Panc1 (cell line): ENCODE data around the gene TPP1. TPM values are rescaled to one million over a fixed set of nuclear protein-coding genes. Genes with fewer than 3 reads are reported as not detected.

Source experiments
- ATAC-seq: fragments of 200-7000 bp; cut with Tn5 transposase; 2 replicates; pipeline ENCODE4 v1.9.1; 2020; ENCODE audit warnings: mild to moderate bottlenecking, moderate library complexity
- BruUV-seq: library from RNA; stranded (reverse); fragments of 400-500 nt; replicated peaks from 2 replicates; lab custom pipeline; 2021; lab: Mats Ljungman, UMichigan
- CTCF ChIA-PET: fragments of 300-600 bp; sonication (Branson Sonifier 250); formaldehyde crosslinking; loops from one replicate; lab custom pipeline; 2022; ENCODE audit warnings: antibody characterized with exemption; lab: Charles Lee
- POLR2A ChIA-PET: fragments of 300-600 bp; sonication (Branson Sonifier 250); formaldehyde crosslinking; loops from one replicate; lab custom pipeline; 2022; ENCODE audit warnings: antibody characterized with exemption; lab: Charles Lee
- DNase-seq: peaks from one replicate; pipeline ENCODE4 v3.0.0-alpha.2; 2010; ENCODE audit warnings: low read depth, low spot score
- H3K27ac ChIP-seq: 2 replicates; pipeline ENCODE4 v1.5.1; 2011; ENCODE audit warnings: mild to moderate bottlenecking, low read length, inconsistent platforms
- H3K27me3 ChIP-seq: fragments of 200-500 bp; sonication (Bioruptor generic); 2 replicates; pipeline ENCODE4 v1.6.0; 2014; ENCODE audit warnings: low read length, inconsistent platforms; ENCODE audit not compliant: control insufficient read depth, insufficient read depth
- H3K36me3 ChIP-seq: fragments of 200-500 bp; sonication (Bioruptor generic); 2 replicates; pipeline ENCODE4 v1.5.1; 2014; ENCODE audit warnings: inconsistent platforms, mild to moderate bottlenecking, low read length, moderate library complexity; ENCODE audit not compliant: control insufficient read depth, insufficient read depth
- H3K4me1 ChIP-seq: 2 replicates; pipeline ENCODE4 v1.5.1; 2011; ENCODE audit warnings: inconsistent platforms, mild to moderate bottlenecking, low read length, moderate library complexity; ENCODE audit not compliant: control insufficient read depth, insufficient read depth
- H3K4me3 ChIP-seq, 2 experiments: 2 replicates each; pipeline ENCODE4 v1.5.1; 2011 to 2012; ENCODE audit warnings: low read depth in 2 of 2, low read length in 2 of 2, mild to moderate bottlenecking in 2 of 2, inconsistent platforms in 1 of 2, moderate library complexity in 1 of 2
- H3K9me3 ChIP-seq: fragments of 200-500 bp; sonication (Bioruptor generic); 2 replicates; pipeline ENCODE4 v1.5.1; 2014; ENCODE audit warnings: low read depth, mild to moderate bottlenecking, inconsistent platforms, low read length, moderate library complexity; ENCODE audit not compliant: control insufficient read depth, insufficient read depth
- CTCF ChIP-seq: fragments of 450-650 bp; IDR thresholded peaks from 2 replicates; pipeline ENCODE4 v1.5.1; 2017; ENCODE audit warnings: mild to moderate bottlenecking
- POLR2AphosphoS5 ChIP-seq: IDR thresholded peaks from 2 replicates; pipeline ENCODE4 v1.6.1; 2012; ENCODE audit warnings: mild to moderate bottlenecking, low read depth, low read length, moderate library complexity
- REST ChIP-seq, 2 experiments: IDR thresholded peaks; 2 replicates each; pipeline ENCODE4 v1.6.1; 2011 to 2012; ENCODE audit warnings: low read depth in 2 of 2, control low read depth in 1 of 2, low read length in 1 of 2, mild to moderate bottlenecking in 1 of 2, moderate library complexity in 1 of 2; ENCODE audit not compliant: insufficient read depth in 1 of 2
- SIN3A ChIP-seq: IDR thresholded peaks from 2 replicates; pipeline ENCODE4 v1.6.1; 2012; ENCODE audit warnings: low read depth, mild to moderate bottlenecking, low read length, moderate library complexity, borderline replicate concordance; ENCODE audit not compliant: insufficient read depth
- TCF7L2 ChIP-seq: IDR thresholded peaks from 2 replicates; pipeline ENCODE4 v1.6.1; 2011; ENCODE audit warnings: mild to moderate bottlenecking, low read depth, low read length, inconsistent platforms
- in situ Hi-C: cut with HindIII; loops from 2 replicates; pipeline ENCODE4 v1.10.0; 2016; ENCODE audit warnings: low sequenced_read_pairs, low pct_unique_long_range_greater_than_20kb
- intact Hi-C: fragments of 100-400 bp; cut with micrococcal nuclease; formaldehyde crosslinking; loops from one replicate; pipeline ENCODE4 v1.10.0; 2022; ENCODE audit not compliant: unreplicated experiment
- total RNA-seq: library from RNA; stranded (reverse); gene quantifications from one replicate; pipeline ENCODE4 v1.2.1, GENCODE V29; 2021; ENCODE audit not compliant: unreplicated experiment

TPP1 gene
- total RNA-seq, 1 experiment from 2014 or later, result 200 TPM

- DNase-seq, result no peak
- ChIA-PET CTCF (no interaction called here), POLR2A (no interaction called here)
- Histone ChIP-seq H3K4me1 (no peaks in the 10 kb centered on the region), H3K9me3 (no peaks in the 10 kb centered on the region), H3K36me3 (no peaks in the 10 kb centered on the region), H3K27me3 (no peaks in the 10 kb centered on the region), H3K4me3 (no peak overlapping the region), H3K27ac (no peak overlapping the region)
- TF ChIP-seq POLR2AphosphoS5 (no peak), SIN3A (no peak), CTCF (no peak), TCF7L2 (no peak)
- ATAC-seq, result no peak
- TSS peak; percentile 23 for BruUV-seq
- intact Hi-C loops, result no loop called here
- in situ Hi-C loops, result no loop called here
These were observed 47.0 kb downstream of the TPP1 start for GRCh38 chr11:6572215-6572614.

GRCh38 chr11:6571434-6572008, 47.7 kb downstream of the TPP1 start:
- TF ChIP-seq SIN3A (no peak), CTCF (no peak)
- Histone ChIP-seq H3K4me3 (no peak overlapping the region), H3K36me3 (no peaks in the 10 kb centered on the region), H3K9me3 (no peaks in the 10 kb centered on the region), H3K27ac (no peak overlapping the region), H3K4me1 (no peaks in the 10 kb centered on the region), H3K27me3 (no peaks in the 10 kb centered on the region)
- intact Hi-C loops (no loop called here), in situ Hi-C loops (no loop called here)
- no TSS peak for BruUV-seq
- DNase-seq (no peak), ATAC-seq (no peak)
- CTCF ChIA-PET, result no interaction called here
- POLR2A ChIA-PET, result no interaction called here

- H3K9me3 ChIP-seq, result no peaks in the 10 kb centered on the region
- in situ Hi-C loops (no loop called here), intact Hi-C loops (no loop called here)
- CTCF ChIA-PET, result no interaction called here
- POLR2A ChIA-PET, result no interaction called here
- ATAC-seq (no peak), DNase-seq (no peak)
- H3K27ac ChIP-seq, result no peak overlapping the region
- TF ChIP-seq TCF7L2, result no peak
- no peak for TF ChIP-seq CTCF
- no peak for TF ChIP-seq SIN3A
- TF ChIP-seq REST (IDR thresholded peaks at IDR 0.05; ENCODE audit: insufficient read depth in 1 of 2, low read depth in 2 of 2, low read length in 1 of 2), result no peak
- no peak for TF ChIP-seq POLR2AphosphoS5
- no peaks in the 10 kb centered on the region for H3K36me3 ChIP-seq
- no peak overlapping the region for H3K4me3 ChIP-seq
- H3K4me1 ChIP-seq, result no peaks in the 10 kb centered on the region
- BruUV-seq, result no TSS peak
- no peaks in the 10 kb centered on the region for H3K27me3 ChIP-seq
These were observed 48.4 kb downstream of the TPP1 start for GRCh38 chr11:6570691-6571427.
